Mesenchymal stem cell (in vitro differentiated cells and primary cell): ENCODE measurements around the gene ZNF143.

ENCODE experiments used
- DNase-seq: peaks from one replicate; pipeline ENCODE4 v3.0.0-alpha.2; 2013
- H2AFZ ChIP-seq: one replicate; pipeline ENCODE4 v1.6.1; 2013; ENCODE audit warnings: low read depth, mild to moderate bottlenecking, control low read depth, inconsistent platforms, low read length, moderate library complexity
- H2AK5ac ChIP-seq: 2 replicates; pipeline ENCODE4 v1.6.1; 2013; ENCODE audit warnings: low read length, moderate library complexity, mild to moderate bottlenecking, inconsistent platforms; ENCODE audit not compliant: severe bottlenecking
- H2BK120ac ChIP-seq: one replicate; pipeline ENCODE4 v1.6.1; 2013; ENCODE audit warnings: low read depth, mild to moderate bottlenecking, inconsistent platforms, low read length, moderate library complexity
- H2BK12ac ChIP-seq, 2 experiments: one replicate each; pipeline ENCODE4 v1.6.1; 2013; ENCODE audit warnings: inconsistent platforms in 2 of 2, low read length in 2 of 2, mild to moderate bottlenecking in 2 of 2, moderate library complexity in 2 of 2, control low read depth in 1 of 2
- H2BK15ac ChIP-seq: one replicate; pipeline ENCODE4 v1.6.1; 2013; ENCODE audit warnings: mild to moderate bottlenecking, low read depth, inconsistent platforms; ENCODE audit not compliant: poor library complexity, severe bottlenecking
- H2BK5ac ChIP-seq: 2 replicates; pipeline ENCODE4 v1.6.1; 2013; ENCODE audit warnings: low read depth, mild to moderate bottlenecking, low read length, control low read depth, inconsistent platforms; ENCODE audit not compliant: poor library complexity, severe bottlenecking
- H3K14ac ChIP-seq, 2 experiments: one replicate each; pipeline ENCODE4 v1.6.1; 2013; ENCODE audit warnings: inconsistent platforms in 2 of 2, low read length in 2 of 2, control low read depth in 1 of 2, mild to moderate bottlenecking in 1 of 2, moderate library complexity in 1 of 2
- H3K18ac ChIP-seq, 2 experiments: one replicate each; pipeline ENCODE4 v1.6.1; 2013; ENCODE audit warnings: inconsistent platforms in 2 of 2, low read length in 2 of 2, control low read depth in 1 of 2, low read depth in 1 of 2, mild to moderate bottlenecking in 1 of 2
- H3K23ac ChIP-seq, 2 experiments: one replicate each; pipeline ENCODE4 v1.6.1; 2013; ENCODE audit warnings: inconsistent platforms in 2 of 2, low read length in 2 of 2, mild to moderate bottlenecking in 2 of 2, moderate library complexity in 2 of 2, control low read depth in 1 of 2
- H3K27ac ChIP-seq: 2 replicates; pipeline ENCODE4 v1.5.1; 2013; ENCODE audit warnings: mild to moderate bottlenecking, moderate library complexity, low read length, control low read depth, inconsistent platforms; ENCODE audit not compliant: poor library complexity, severe bottlenecking
- H3K27me3 ChIP-seq, 2 experiments: 2 replicates each; pipeline versions ENCODE4 v1.6.1 to v1.7.0; 2013; ENCODE audit warnings: low read length in 2 of 2, mild to moderate bottlenecking in 2 of 2, moderate library complexity in 2 of 2, control low read depth in 1 of 2, inconsistent platforms in 1 of 2; ENCODE audit not compliant: control insufficient read depth in 1 of 2, insufficient read depth in 1 of 2
- H3K36me3 ChIP-seq, 2 experiments: 2 replicates each; pipeline versions ENCODE4 v1.6.1 to v1.7.0; 2013; ENCODE audit warnings: low read length in 2 of 2, control low read depth in 1 of 2, inconsistent platforms in 1 of 2, low read depth in 1 of 2, mild to moderate bottlenecking in 1 of 2; ENCODE audit not compliant: insufficient read depth in 2 of 2, control insufficient read depth in 1 of 2
- H3K4ac ChIP-seq, 2 experiments: one replicate each; pipeline ENCODE4 v1.6.1; 2013; ENCODE audit warnings: inconsistent platforms in 2 of 2, low read length in 2 of 2, mild to moderate bottlenecking in 2 of 2, moderate library complexity in 2 of 2, control low read depth in 1 of 2, low read depth in 1 of 2
- H3K4me1 ChIP-seq: 2 replicates; pipeline ENCODE4 v1.6.1; 2013; ENCODE audit warnings: low read depth, low read length, control low read depth; ENCODE audit not compliant: control insufficient read depth, insufficient read depth
- H3K4me2 ChIP-seq: 2 replicates; pipeline ENCODE4 v1.6.1; 2013; ENCODE audit warnings: low read length, mild to moderate bottlenecking, inconsistent platforms; ENCODE audit not compliant: poor library complexity, severe bottlenecking
- H3K4me3 ChIP-seq, 2 experiments: 2 replicates each; pipeline versions ENCODE4 v1.5.1 to v1.7.0; 2013; ENCODE audit warnings: low read length in 2 of 2, mild to moderate bottlenecking in 2 of 2, control low read depth in 1 of 2, low read depth in 1 of 2; ENCODE audit not compliant: insufficient read depth in 1 of 2
- H3K79me1 ChIP-seq: replicated peaks from 2 replicates; pipeline ENCODE4 v1.6.1; 2013; ENCODE audit warnings: mild to moderate bottlenecking, control low read depth, low read length, inconsistent platforms; ENCODE audit not compliant: poor library complexity, severe bottlenecking
- H3K9ac ChIP-seq: 2 replicates; pipeline ENCODE4 v1.7.0; 2013; ENCODE audit warnings: mild to moderate bottlenecking, low read length, moderate library complexity
- H3K9me3 ChIP-seq: 2 replicates; pipeline ENCODE4 v1.7.0; 2013; ENCODE audit warnings: mild to moderate bottlenecking, low read length; ENCODE audit not compliant: control insufficient read depth
- H4K8ac ChIP-seq: one replicate; pipeline ENCODE4 v1.6.1; 2013; ENCODE audit warnings: inconsistent platforms, mild to moderate bottlenecking, low read length, moderate library complexity
- H4K91ac ChIP-seq: one replicate; pipeline ENCODE4 v1.6.1; 2013; ENCODE audit warnings: mild to moderate bottlenecking, low read length, inconsistent platforms
- WGBS: methylation state at CpG from one replicate; pipeline ENCODE4 v1.1.7; 2013; ENCODE audit warnings: mixed read lengths; 5-methylcytosine and 5-hydroxymethylcytosine counted together

Gene ZNF143

DNA sequence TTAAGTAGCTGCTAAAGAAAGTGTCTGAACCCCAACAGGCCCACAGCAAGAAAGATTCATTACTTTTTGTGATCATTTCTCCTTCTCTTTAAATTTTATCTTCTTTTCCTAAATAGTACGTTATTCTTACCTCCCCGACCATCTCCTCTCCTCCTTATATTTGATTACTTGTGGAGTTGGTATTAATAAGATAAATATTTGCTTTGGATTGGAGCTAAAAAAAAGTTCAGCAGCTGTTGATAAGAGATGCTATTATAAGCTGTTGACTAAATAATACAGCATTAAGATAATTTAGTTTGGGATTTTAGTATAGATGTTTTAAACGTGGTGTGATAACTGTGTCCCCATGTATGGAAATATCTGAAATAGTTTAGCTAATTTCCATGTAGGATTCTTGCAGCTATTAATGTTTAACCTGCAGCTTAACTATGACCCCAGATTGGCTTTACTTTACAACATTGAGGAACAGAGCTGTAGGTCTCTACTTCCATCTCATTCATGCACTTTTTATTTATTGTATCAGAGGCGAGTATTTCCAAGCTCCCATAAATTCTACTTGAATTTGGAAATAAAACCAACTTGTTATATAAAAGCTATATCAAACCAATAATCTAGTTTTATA is 37.8 kb downstream of the ZNF143 start:
- WGBS = 100% methylated on average over 1 of the region's 4 CpGs
- Histone ChIP-seq H3K4me1 (peaks cover 3% of the 10 kb centered on the region), H3K79me1 (peaks cover 8% of the 10 kb centered on the region), H3K27me3 (no peaks in the 10 kb centered on the region), H2BK15ac (no peak overlapping the region), H3K4me3 (no peak overlapping the region), H3K18ac (no peak overlapping the region), H4K8ac (no peak overlapping the region), H3K23ac (no peak overlapping the region), H3K4me2 (no peak overlapping the region), H3K36me3 (peaks cover 21 to 86% of the 10 kb centered on the region in 2 experiments), H3K9ac (no peak overlapping the region), H3K14ac (no peak overlapping the region), H2BK5ac (no peak overlapping the region), H3K4ac (no peak overlapping the region), H2AK5ac (no peak overlapping the region), H2BK120ac (no peak overlapping the region), H2BK12ac (no peak overlapping the region), H3K9me3 (no peaks in the 10 kb centered on the region), H4K91ac (no peak overlapping the region), H3K27ac (peak overlapping the region; percentile 79), H2AFZ (no peak overlapping the region)
- DNase-seq = no peak

GRCh38 chr11:9506489-9507276 is 45.9 kb downstream of the ZNF143 start:
- H2AK5ac ChIP-seq = peak overlapping the region; percentile 5
- no peak overlapping the region for H2AFZ ChIP-seq
- no peak overlapping the region for H3K4ac ChIP-seq
- no peak overlapping the region for H4K91ac ChIP-seq
- H3K9ac ChIP-seq = no peak overlapping the region
- H3K4me2 ChIP-seq = no peak overlapping the region
- peak overlapping the region; percentile 12 for H3K27ac ChIP-seq
- no peak overlapping the region for H3K23ac ChIP-seq
- no peak overlapping the region for H4K8ac ChIP-seq
- peak; percentile 77 for DNase-seq
- H2BK15ac ChIP-seq = no peak overlapping the region
- peaks cover 4% of the 10 kb centered on the region for H3K79me1 ChIP-seq
- no peak overlapping the region for H3K4me3 ChIP-seq
- peaks cover 6% of the 10 kb centered on the region for H3K4me1 ChIP-seq
- peaks cover 11 to 25% of the 10 kb centered on the region in 2 experiments for H3K36me3 ChIP-seq
- H3K9me3 ChIP-seq = no peaks in the 10 kb centered on the region
- H2BK120ac ChIP-seq = no peak overlapping the region
- no peak overlapping the region for H2BK5ac ChIP-seq
- WGBS = 50% methylated on average over 6 of the region's 6 CpGs
- H3K14ac ChIP-seq = no peak overlapping the region
- H3K18ac ChIP-seq = no peak overlapping the region
- H2BK12ac ChIP-seq = no peak overlapping the region
- H3K27me3 ChIP-seq = no peaks in the 10 kb centered on the region

DNA sequence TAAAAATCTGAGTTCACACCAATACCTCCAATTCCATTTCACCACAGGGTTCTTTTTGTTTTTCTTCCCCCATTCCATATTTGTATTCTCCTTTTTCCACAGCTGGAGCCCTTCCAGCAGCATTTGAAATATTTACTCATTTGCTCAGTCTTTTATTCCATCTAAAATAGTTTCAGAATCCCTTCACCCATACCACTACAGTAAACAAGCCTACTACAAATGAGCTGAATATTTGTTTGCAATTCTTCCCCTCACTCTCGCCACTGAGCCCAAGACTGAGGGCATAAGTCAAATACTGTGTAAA is 46.4 kb downstream of the ZNF143 start:
- Histone ChIP-seq H3K79me1 (peaks cover 4% of the 10 kb centered on the region), H3K23ac (no peak overlapping the region), H3K4me1 (peaks cover 6% of the 10 kb centered on the region), H3K4me3 (no peak overlapping the region), H2BK12ac (no peak overlapping the region), H2AK5ac (no peak overlapping the region), H3K9ac (no peak overlapping the region), H4K8ac (no peak overlapping the region), H3K27ac (no peak overlapping the region), H3K36me3 (peaks cover 10 to 25% of the 10 kb centered on the region in 2 experiments), H2AFZ (no peak overlapping the region), H3K27me3 (no peaks in the 10 kb centered on the region), H3K14ac (no peak overlapping the region), H3K4ac (no peak overlapping the region), H4K91ac (no peak overlapping the region), H3K4me2 (no peak overlapping the region), H2BK15ac (no peak overlapping the region), H2BK120ac (no peak overlapping the region), H2BK5ac (no peak overlapping the region), H3K9me3 (no peaks in the 10 kb centered on the region), H3K18ac (no peak overlapping the region)
- DNase-seq = no peak
- WGBS = 100% methylated on average over 1 of the region's 1 CpG

- no peak overlapping the region for H3K14ac ChIP-seq
- H3K27me3 ChIP-seq = no peaks in the 10 kb centered on the region
- no peak overlapping the region for H3K4me3 ChIP-seq
- no peaks in the 10 kb centered on the region for H3K9me3 ChIP-seq
- H2BK15ac ChIP-seq = no peak overlapping the region
- H3K18ac ChIP-seq = no peak overlapping the region
- H3K23ac ChIP-seq = no peak overlapping the region
- peak overlapping the region in 1 of 2 experiments; percentile 69 for H3K4ac ChIP-seq
- no peak overlapping the region for H4K91ac ChIP-seq
- no peak overlapping the region for H2BK120ac ChIP-seq
- H3K36me3 ChIP-seq = peaks cover 14 to 33% of the 10 kb centered on the region in 2 experiments
- H4K8ac ChIP-seq = no peak overlapping the region
- no peak overlapping the region for H2BK12ac ChIP-seq
- peaks cover 4% of the 10 kb centered on the region for H3K79me1 ChIP-seq
- no peak overlapping the region for H2AFZ ChIP-seq
- 100% methylated on average over 1 of the region's 2 CpGs for WGBS
- no peak for DNase-seq
- no peak overlapping the region for H3K4me2 ChIP-seq
- peak overlapping the region; percentile 33 for H2BK5ac ChIP-seq
- H3K4me1 ChIP-seq = peaks cover 9% of the 10 kb centered on the region
- H3K9ac ChIP-seq = no peak overlapping the region
- peak overlapping the region; percentile 69 for H3K27ac ChIP-seq
- H2AK5ac ChIP-seq = peak overlapping the region; percentile 88
These were observed 48.2 kb downstream of the ZNF143 start for GRCh38 chr11:9509041-9509440.
